HG03460 (cell line): ENCODE measurements around the gene KIF26B.
"Not testable (repeated sequence)": the region's sequence is repeated elsewhere in the genome, so short reads cannot be mapped to it uniquely, and the experiment has no call there.

ENCODE experiments used
- ATAC-seq: cut with Tn5 transposase; IDR thresholded peaks from one replicate; pipeline ENCODE4 v1.9.1; 2021; ENCODE audit not compliant: unreplicated experiment

KIF26B gene

GRCh38 chr1:245666412-245666811 lies 511.6 kb downstream of the KIF26B start:
- ATAC-seq = no peak

- no peak for ATAC-seq
Measured at GRCh38 chr1:245671349-245671748, 516.6 kb downstream of the KIF26B start.

GRCh38 chr1:245671966-245672767 lies 517.4 kb downstream of the KIF26B start:
- ATAC-seq = no peak

GRCh38 chr1:245672836-245673656 lies 518.3 kb downstream of the KIF26B start:
- ATAC-seq = not testable (repeated sequence)

- ATAC-seq = peak; percentile 54
Measured at GRCh38 chr1:245673881-245674414, 519.2 kb downstream of the KIF26B start.

- ATAC-seq = no peak
Measured at GRCh38 chr1:245677461-245678240, 522.9 kb downstream of the KIF26B start.

- ATAC-seq = no peak
Measured at GRCh38 chr1:245678860-245679411, 524.2 kb downstream of the KIF26B start.

GRCh38 chr1:245679821-245680780 lies 525.3 kb downstream of the KIF26B start:
- no peak for ATAC-seq

GRCh38 chr1:245682638-245683628 lies 528.1 kb downstream of the KIF26B start:
- ATAC-seq = no peak

GRCh38 chr1:245683676-245684075 lies 528.9 kb downstream of the KIF26B start:
- no peak for ATAC-seq

GRCh38 chr1:245684166-245684565 lies 529.4 kb downstream of the KIF26B start:
- ATAC-seq = no peak

- ATAC-seq = no peak
Measured at GRCh38 chr1:245684571-245684970, 529.8 kb downstream of the KIF26B start.

- ATAC-seq = no peak
Measured at GRCh38 chr1:245685111-245685810, 530.5 kb downstream of the KIF26B start.

GRCh38 chr1:245686006-245686405 lies 531.2 kb downstream of the KIF26B start:
- no peak for ATAC-seq

GRCh38 chr1:245686446-245687030 lies 531.8 kb downstream of the KIF26B start:
- ATAC-seq = no peak

- ATAC-seq = no peak
Measured at GRCh38 chr1:245687152-245687635, 532.4 kb downstream of the KIF26B start.
